ENCODE data around the gene ADH4. TPM values are rescaled to one million over a fixed set of nuclear protein-coding genes. Genes with fewer than 3 reads are reported as not detected.

The ADH4 gene
- total RNA-seq, 4 donors from 2014 or later: 1.6 to 4.1 TPM; not detected in 2

- Histone ChIP-seq H3K36me3 (no peaks in the 10 kb centered on the region), H3K4me1 (no peaks in the 10 kb centered on the region), H3K9me3 (no peaks in the 10 kb centered on the region), H3K27ac (no peak overlapping the region), H3K4me3 (no peak overlapping the region), H3K27me3 (no peaks in the 10 kb centered on the region)
- no peak for DNase-seq
- TF ChIP-seq, protein P1, sequence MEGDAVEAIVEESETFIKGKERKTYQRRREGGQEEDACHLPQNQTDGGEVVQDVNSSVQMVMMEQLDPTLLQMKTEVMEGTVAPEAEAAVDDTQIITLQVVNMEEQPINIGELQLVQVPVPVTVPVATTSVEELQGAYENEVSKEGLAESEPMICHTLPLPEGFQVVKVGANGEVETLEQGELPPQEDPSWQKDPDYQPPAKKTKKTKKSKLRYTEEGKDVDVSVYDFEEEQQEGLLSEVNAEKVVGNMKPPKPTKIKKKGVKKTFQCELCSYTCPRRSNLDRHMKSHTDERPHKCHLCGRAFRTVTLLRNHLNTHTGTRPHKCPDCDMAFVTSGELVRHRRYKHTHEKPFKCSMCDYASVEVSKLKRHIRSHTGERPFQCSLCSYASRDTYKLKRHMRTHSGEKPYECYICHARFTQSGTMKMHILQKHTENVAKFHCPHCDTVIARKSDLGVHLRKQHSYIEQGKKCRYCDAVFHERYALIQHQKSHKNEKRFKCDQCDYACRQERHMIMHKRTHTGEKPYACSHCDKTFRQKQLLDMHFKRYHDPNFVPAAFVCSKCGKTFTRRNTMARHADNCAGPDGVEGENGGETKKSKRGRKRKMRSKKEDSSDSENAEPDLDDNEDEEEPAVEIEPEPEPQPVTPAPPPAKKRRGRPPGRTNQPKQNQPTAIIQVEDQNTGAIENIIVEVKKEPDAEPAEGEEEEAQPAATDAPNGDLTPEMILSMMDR (IDR thresholded peaks at IDR 0.05): peak in 2 of 6 experiments; percentile 10 to 14
- no peak for TF ChIP-seq POLR2A (IDR thresholded peaks at IDR 0.05)
Measured at GRCh38 chr4:99159699-99160098, 15.6 kb upstream of the ADH4 start.

DNA sequence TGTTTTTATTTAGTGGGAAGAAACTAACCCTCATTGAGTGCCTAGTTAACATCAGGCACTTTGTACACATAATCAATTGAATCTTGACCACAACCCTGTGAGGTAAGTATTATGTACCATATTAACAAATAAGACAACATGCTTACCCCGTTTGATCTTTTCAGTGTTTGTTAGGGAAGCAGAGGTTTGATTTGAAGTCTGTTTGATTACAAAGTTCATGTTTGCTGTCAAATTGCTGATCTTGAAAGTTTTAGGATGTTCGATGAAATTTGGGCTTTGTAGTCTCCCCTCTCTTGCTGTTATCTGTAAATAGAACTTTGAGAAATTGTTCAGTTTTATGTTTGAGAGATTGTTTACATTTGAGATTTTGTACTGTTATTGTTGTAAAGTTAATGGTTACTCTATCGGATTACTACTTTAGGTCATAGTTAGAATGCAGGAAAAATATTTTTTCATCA lies 13.4 kb upstream of the ADH4 start:
- H3K4me1 ChIP-seq: no peaks in the 10 kb centered on the region
- no peak for DNase-seq
- H3K27ac ChIP-seq: no peak overlapping the region
- H3K4me3 ChIP-seq: no peak overlapping the region
- no peaks in the 10 kb centered on the region for H3K27me3 ChIP-seq
- H3K36me3 ChIP-seq: no peaks in the 10 kb centered on the region
- H3K9me3 ChIP-seq: no peaks in the 10 kb centered on the region
- no peak for TF ChIP-seq POLR2A (IDR thresholded peaks at IDR 0.05)
- TF ChIP-seq, protein P1 (IDR thresholded peaks at IDR 0.05): no peak

DNA sequence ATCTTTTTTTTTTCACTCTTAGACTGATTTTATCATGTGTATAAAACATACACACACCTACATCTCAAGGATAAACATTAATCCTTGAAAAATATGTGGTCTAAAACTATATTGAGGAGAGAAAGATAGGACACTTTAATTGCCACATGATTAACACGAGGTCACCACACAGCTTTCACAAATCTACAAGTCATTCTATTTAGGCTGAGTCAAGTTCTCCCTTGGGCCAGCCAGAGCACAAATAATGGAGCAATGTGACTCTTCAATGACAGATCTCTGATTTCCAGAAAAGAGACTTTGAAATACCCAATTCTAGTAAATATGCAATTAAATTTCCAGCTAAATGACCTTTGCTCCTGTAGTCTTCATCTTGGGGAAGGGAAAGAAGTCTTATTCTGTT lies 12.9 kb upstream of the ADH4 start:
- Histone ChIP-seq H3K4me3 (no peak overlapping the region), H3K4me1 (no peaks in the 10 kb centered on the region), H3K27ac (no peak overlapping the region), H3K9me3 (no peaks in the 10 kb centered on the region), H3K36me3 (no peaks in the 10 kb centered on the region), H3K27me3 (no peaks in the 10 kb centered on the region)
- TF ChIP-seq, protein P1 (IDR thresholded peaks at IDR 0.05): no peak
- no peak for TF ChIP-seq POLR2A (IDR thresholded peaks at IDR 0.05)
- no peak for DNase-seq

- Histone ChIP-seq H3K27ac (peak overlapping the region in 1 of 4 donors; percentile 1), H3K4me1 (peaks cover 0 to 4% (median 0%) of the 10 kb centered on the region in 4 donors)
Measured at GRCh38 chr4:99154658-99155342, 10.7 kb upstream of the ADH4 start.

DNA sequence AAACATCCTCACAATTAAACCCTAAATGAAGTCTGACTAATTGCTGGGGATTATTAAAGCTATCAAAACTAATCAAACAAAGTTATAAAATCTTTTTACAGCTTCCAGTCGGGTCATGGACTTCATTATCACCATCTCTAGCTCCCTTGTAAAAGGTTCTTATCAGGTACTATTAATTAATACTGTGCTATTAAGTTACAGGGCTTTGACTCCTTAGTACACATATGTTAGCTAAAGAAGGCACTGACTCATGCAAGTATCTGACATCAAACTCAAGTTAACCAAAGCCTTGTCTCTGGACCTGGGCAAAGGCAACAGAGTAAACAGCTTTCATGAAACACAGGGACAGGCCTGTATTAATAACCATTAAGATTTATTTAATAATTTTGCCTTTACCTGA lies 7.9 kb upstream of the ADH4 start:
- Histone ChIP-seq H3K4me3 (no peak overlapping the region), H3K27me3 (no peaks in the 10 kb centered on the region), H3K27ac (no peak overlapping the region), H3K36me3 (no peaks in the 10 kb centered on the region), H3K4me1 (peaks cover 0 to 14% (median 0%) of the 10 kb centered on the region in 4 donors), H3K9me3 (no peaks in the 10 kb centered on the region)
- TF ChIP-seq POLR2A (IDR thresholded peaks at IDR 0.05): no peak
- TF ChIP-seq, protein P1 (IDR thresholded peaks at IDR 0.05): no peak
- no peak for DNase-seq

More at GRCh38 chr4:99154658-99155342, 10.7 kb upstream of the ADH4 start:
- no peaks in the 10 kb centered on the region for H3K27me3 ChIP-seq
- H3K9me3 ChIP-seq: no peaks in the 10 kb centered on the region
- TF ChIP-seq, protein P1 (IDR thresholded peaks at IDR 0.05): no peak
- no peak for TF ChIP-seq POLR2A (IDR thresholded peaks at IDR 0.05)
- H3K4me3 ChIP-seq: no peak overlapping the region
- no peaks in the 10 kb centered on the region for H3K36me3 ChIP-seq
- DNase-seq: no peak
